HCT116 (cell line): ENCODE results near the gene SMIM8.

Experiments
- EGR1 ChIP-seq: IDR thresholded peaks from 2 replicates; pipeline ENCODE4 v1.6.1; 2012; ENCODE audit warnings: low read depth
- EZH2phosphoT487 ChIP-seq: fragments of 200-600 bp; IDR thresholded peaks from 2 replicates; pipeline ENCODE4 v1.6.1; 2018; ENCODE audit warnings: antibody characterized with exemption, borderline replicate concordance
- JUND ChIP-seq: IDR thresholded peaks from 2 replicates; pipeline ENCODE4 v1.6.1; 2012
- POLR2A ChIP-seq: IDR thresholded peaks from 2 replicates; pipeline ENCODE4 v1.7.0; 2011; ENCODE audit warnings: borderline replicate concordance; ENCODE audit not compliant: insufficient read depth, insufficient read length; ENCODE audit errors: extremely low read depth
- POLR2AphosphoS5 ChIP-seq: IDR thresholded peaks from 2 replicates; pipeline ENCODE4 v1.6.1; 2011; ENCODE audit warnings: mild to moderate bottlenecking, low read depth, low read length, moderate library complexity
- SIN3A ChIP-seq: IDR thresholded peaks from 2 replicates; pipeline ENCODE4 v1.6.1; 2012; ENCODE audit warnings: low read depth
- SRF ChIP-seq: IDR thresholded peaks from 2 replicates; pipeline ENCODE4 v1.6.1; 2012; ENCODE audit warnings: low read depth
- ZFX ChIP-seq: fragments of 450-650 bp; IDR thresholded peaks from 2 replicates; pipeline ENCODE4 v1.6.1; 2017
- TF ChIP-seq, protein P1 (sequence below), 3 experiments: fragments of 200-600 bp in 1 of 3; sonication (generic) in 1 of 3; IDR thresholded peaks in 2 of 3; conservative IDR thresholded peaks in 1 of 3; 2 replicates each; pipeline ENCODE4 v1.5.1; 2012 to 2017; ENCODE audit warnings: low read depth in 2 of 3, low read length in 2 of 3, antibody characterized with exemption in 1 of 3, borderline replicate concordance in 1 of 3, control low read depth in 1 of 3, mild to moderate bottlenecking in 1 of 3, mixed read lengths in 1 of 3, mixed run types in 1 of 3, moderate library complexity in 1 of 3; ENCODE audit not compliant: insufficient read depth in 1 of 3
- TF ChIP-seq, protein P2 (sequence below): IDR thresholded peaks from 2 replicates; pipeline ENCODE4 v1.6.1; 2012
- TF ChIP-seq, protein P3 (sequence below): IDR thresholded peaks from 2 replicates; pipeline ENCODE4 v1.6.1; 2012; ENCODE audit warnings: low read depth

DNA sequence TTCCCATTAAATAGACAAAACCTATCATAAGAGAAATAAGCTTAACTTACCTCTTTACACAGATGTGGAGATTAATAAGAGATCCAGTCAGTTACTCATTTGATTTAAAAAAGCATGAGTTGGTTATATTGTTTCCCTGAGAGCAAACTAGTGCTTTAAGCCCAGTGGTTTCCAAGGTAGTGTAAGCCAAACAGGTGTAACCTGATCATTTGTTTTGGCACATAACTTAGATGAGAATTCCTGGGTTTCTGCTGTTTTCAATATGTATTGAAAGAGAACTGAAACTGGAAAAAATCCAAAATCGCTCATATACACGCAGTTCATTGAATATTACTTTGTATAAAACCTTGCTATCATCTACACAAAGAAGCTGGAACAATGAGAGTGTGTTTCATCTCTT lies 30.5 kb upstream of the SMIM8 start:
- TF ChIP-seq, protein P1, sequence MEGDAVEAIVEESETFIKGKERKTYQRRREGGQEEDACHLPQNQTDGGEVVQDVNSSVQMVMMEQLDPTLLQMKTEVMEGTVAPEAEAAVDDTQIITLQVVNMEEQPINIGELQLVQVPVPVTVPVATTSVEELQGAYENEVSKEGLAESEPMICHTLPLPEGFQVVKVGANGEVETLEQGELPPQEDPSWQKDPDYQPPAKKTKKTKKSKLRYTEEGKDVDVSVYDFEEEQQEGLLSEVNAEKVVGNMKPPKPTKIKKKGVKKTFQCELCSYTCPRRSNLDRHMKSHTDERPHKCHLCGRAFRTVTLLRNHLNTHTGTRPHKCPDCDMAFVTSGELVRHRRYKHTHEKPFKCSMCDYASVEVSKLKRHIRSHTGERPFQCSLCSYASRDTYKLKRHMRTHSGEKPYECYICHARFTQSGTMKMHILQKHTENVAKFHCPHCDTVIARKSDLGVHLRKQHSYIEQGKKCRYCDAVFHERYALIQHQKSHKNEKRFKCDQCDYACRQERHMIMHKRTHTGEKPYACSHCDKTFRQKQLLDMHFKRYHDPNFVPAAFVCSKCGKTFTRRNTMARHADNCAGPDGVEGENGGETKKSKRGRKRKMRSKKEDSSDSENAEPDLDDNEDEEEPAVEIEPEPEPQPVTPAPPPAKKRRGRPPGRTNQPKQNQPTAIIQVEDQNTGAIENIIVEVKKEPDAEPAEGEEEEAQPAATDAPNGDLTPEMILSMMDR (IDR thresholded peaks at IDR 0.05 in 2 of 3, conservative IDR thresholded peaks at IDR 0.05 in 1 of 3; ENCODE audit: borderline replicate concordance in 1 of 3, insufficient read depth in 1 of 3, low read depth in 2 of 3, low read length in 2 of 3): no peak
- no peak for TF ChIP-seq EGR1
- no peak for TF ChIP-seq JUND
- no peak for TF ChIP-seq POLR2A
- no peak for TF ChIP-seq ZFX
- no peak for TF ChIP-seq SIN3A
- TF ChIP-seq, protein P2, sequence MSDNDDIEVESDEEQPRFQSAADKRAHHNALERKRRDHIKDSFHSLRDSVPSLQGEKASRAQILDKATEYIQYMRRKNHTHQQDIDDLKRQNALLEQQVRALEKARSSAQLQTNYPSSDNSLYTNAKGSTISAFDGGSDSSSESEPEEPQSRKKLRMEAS: no peak
- no peak for TF ChIP-seq POLR2AphosphoS5
- no peak for TF ChIP-seq EZH2phosphoT487
- TF ChIP-seq, protein P3, sequence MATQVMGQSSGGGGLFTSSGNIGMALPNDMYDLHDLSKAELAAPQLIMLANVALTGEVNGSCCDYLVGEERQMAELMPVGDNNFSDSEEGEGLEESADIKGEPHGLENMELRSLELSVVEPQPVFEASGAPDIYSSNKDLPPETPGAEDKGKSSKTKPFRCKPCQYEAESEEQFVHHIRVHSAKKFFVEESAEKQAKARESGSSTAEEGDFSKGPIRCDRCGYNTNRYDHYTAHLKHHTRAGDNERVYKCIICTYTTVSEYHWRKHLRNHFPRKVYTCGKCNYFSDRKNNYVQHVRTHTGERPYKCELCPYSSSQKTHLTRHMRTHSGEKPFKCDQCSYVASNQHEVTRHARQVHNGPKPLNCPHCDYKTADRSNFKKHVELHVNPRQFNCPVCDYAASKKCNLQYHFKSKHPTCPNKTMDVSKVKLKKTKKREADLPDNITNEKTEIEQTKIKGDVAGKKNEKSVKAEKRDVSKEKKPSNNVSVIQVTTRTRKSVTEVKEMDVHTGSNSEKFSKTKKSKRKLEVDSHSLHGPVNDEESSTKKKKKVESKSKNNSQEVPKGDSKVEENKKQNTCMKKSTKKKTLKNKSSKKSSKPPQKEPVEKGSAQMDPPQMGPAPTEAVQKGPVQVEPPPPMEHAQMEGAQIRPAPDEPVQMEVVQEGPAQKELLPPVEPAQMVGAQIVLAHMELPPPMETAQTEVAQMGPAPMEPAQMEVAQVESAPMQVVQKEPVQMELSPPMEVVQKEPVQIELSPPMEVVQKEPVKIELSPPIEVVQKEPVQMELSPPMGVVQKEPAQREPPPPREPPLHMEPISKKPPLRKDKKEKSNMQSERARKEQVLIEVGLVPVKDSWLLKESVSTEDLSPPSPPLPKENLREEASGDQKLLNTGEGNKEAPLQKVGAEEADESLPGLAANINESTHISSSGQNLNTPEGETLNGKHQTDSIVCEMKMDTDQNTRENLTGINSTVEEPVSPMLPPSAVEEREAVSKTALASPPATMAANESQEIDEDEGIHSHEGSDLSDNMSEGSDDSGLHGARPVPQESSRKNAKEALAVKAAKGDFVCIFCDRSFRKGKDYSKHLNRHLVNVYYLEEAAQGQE: no peak
- no peak for TF ChIP-seq SRF
